PFSK-1 (cell line): Measurements from ENCODE around the gene POLR3GL.

Source experiments
- FOXP2 ChIP-seq: optimal IDR thresholded peaks from 2 replicates; pipeline ENCODE3; 2011; ENCODE audit warnings: borderline replicate concordance, control low read depth, inconsistent platforms; ENCODE audit not compliant: insufficient read depth; ENCODE audit errors: extremely low read length, extremely low read depth
- POLR2AphosphoS5 ChIP-seq: IDR thresholded peaks from 2 replicates; pipeline ENCODE4 v1.6.1; 2012; ENCODE audit warnings: low read depth, mild to moderate bottlenecking, control low read depth, low read length, moderate library complexity
- REST ChIP-seq, 2 experiments: IDR thresholded peaks; 2 replicates each; pipeline versions ENCODE4 v1.6.1 to v1.8.0; 2011 to 2012; ENCODE audit warnings: low read depth in 2 of 2, low read length in 2 of 2, control low read depth in 1 of 2, inconsistent platforms in 1 of 2, mild to moderate bottlenecking in 1 of 2, moderate library complexity in 1 of 2; ENCODE audit not compliant: insufficient read depth in 1 of 2
- SIN3A ChIP-seq: IDR thresholded peaks from 2 replicates; pipeline ENCODE4 v1.6.1; 2012; ENCODE audit warnings: mild to moderate bottlenecking, low read length, moderate library complexity, borderline replicate concordance; ENCODE audit not compliant: insufficient read depth
- TAF1 ChIP-seq: IDR thresholded peaks from 2 replicates; pipeline ENCODE4 v1.6.1; 2012; ENCODE audit warnings: low read length, control low read depth, borderline replicate concordance; ENCODE audit not compliant: insufficient read depth

POLR3GL gene

DNA sequence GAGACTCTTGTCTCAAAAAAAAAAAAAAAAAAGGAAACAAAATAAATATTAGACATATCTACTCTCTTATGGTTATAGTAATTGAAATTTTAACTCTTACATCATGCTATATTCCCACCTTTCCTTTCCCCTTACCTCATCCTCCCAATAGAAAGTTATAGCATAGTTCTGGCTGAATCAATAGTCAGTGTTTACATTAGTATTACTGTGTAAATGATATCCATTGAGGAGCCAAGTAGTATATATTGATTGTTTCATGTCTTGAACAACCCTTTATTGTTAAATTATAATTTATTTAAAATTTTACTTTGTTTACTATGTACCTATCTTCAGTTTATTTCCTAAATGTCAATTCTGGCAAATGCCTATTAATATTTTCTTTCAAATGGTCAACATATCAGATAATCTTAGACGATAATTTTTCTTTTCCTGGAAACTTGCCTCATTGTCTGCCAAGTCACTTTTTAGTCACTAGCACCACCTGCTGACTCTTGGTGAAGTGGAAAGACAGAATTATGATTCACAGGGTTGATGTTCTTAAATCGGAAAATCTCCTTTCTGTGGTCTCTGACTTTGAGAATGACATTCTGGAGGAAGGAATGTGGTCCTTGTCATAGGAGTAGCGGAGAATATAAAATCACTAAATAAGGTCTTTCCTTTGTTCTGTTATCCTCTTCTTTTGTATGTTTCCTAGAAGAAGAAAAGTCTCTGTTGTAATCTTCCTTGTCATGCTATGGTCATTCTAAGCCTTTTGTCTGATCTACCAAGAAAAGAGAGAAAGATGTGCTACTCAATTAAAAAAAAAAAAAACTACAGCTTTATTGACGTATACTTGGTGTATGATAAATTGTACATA is 48.4 kb downstream of the POLR3GL start:
- TF ChIP-seq REST (IDR thresholded peaks at IDR 0.05; ENCODE audit: insufficient read depth in 1 of 2, low read depth in 2 of 2, low read length in 2 of 2) (no peak), POLR2AphosphoS5 (no peak), TAF1 (no peak), FOXP2 (no peak), SIN3A (no peak)

- TF ChIP-seq POLR2AphosphoS5 (no peak), REST (IDR thresholded peaks at IDR 0.05; ENCODE audit: insufficient read depth in 1 of 2, low read depth in 2 of 2, low read length in 2 of 2) (no peak), FOXP2 (no peak), TAF1 (no peak), SIN3A (no peak)
Observed at GRCh38 chr1:146013559-146013922, 49.1 kb downstream of the POLR3GL start.

DNA sequence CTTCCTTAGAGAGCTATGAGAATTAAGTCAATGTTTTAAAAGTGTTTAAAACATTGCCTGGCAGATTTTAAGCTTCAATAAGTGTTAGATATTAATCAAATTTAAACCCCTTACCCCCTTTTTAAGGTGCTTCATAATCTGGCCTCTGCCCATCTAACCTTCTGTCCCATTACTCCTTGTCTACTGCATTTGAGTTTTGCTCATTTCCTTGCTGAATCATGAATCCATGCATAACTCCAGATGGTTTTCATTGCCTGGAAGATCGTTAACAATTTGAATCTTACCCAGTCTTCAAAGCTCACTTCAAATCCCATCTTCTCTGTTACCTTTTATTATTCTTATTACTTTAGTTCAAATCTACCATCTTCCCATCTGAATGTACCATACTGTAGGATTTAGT is 52.4 kb downstream of the POLR3GL start:
- no peak for TF ChIP-seq REST (IDR thresholded peaks at IDR 0.05; ENCODE audit: insufficient read depth in 1 of 2, low read depth in 2 of 2, low read length in 2 of 2)
- no peak for TF ChIP-seq SIN3A
- no peak for TF ChIP-seq POLR2AphosphoS5
- TF ChIP-seq FOXP2 = no peak
- TF ChIP-seq TAF1 = no peak

DNA sequence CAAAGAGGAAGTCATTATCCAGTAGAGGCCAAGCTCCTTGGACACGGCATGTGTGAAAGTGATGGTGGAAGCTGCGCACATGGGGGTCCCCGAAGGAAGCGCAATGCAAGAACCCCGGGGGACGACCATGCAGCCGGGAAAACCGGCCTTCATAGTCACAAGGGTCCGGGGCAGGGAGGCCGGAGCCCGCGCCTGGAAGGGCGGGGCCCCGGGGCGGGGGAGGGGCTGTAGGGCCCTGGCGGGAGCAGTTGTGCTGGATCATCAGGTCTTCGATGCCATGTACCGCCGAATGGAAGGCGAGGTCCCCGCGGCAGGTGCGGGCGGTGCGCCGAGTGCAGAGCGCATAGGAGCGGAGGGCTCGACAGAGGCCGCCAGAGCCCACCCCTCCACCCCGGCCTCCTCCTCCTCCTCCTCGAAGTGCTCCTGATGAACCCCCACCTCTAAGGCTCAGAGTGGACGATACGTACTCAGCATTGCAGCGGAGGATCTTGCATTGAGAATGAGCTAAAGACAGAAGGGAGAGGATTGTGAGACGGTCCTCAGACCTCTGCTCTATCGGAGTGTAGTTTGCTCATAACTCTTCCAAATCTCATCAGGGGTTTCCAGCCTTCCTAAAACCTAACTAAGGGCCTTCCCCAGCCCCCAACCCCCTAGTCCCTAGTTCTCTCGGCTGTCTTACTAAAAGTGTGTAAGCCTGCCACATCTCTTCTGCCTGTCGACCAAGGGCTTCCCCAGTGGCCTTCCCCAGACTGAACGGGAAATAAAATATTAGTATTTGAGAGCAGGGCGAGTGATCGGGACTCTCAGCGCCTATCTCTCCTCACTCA is 55.0 kb downstream of the POLR3GL start:
- TF ChIP-seq FOXP2 (no peak), SIN3A (no peak)

DNA sequence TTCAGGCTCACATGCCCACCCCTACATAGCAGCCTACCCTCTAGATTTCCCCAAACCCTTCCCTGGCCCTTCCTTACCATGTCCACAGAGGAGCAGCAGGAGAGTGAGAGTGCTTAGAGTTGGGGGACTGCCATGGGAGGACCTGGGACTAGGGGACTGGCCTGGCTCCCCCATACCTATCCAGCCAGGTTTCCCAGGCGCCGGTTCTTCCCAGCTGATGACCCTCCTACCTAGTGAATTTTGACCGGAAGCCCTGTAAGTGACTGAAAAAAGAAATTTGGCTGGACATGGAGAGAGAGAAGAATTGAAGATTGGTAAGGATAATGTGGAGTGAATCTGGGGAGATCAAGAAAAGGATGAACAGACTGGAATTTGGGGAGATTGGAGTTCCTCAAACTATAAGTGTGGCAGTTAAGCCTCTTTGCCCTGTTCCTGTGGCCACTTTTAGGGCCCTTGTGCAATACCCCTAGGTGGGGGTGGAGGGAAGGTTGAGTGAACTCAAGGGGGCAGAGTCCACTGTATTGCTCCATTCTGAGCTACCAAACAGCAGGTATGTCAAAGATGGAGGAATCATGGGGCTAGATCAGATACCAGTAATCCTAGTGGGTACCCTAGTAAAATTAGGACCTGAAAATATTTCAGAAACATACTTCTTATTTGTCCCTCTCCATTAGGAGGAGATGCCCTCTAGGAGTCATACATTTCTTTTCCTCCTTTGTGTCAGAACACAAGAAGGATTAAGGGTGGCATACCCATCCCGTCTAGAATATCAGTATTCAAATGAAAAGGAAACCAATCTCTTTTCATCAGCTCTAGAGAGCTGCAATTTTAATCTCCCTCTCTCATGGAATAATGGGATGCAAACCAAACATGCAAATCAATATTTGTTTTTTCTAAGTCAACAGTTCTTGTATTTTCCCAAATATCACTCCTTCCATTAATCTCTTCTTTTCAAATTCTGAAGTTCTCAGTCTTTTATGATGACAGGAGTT is 55.9 kb downstream of the POLR3GL start:
- TF ChIP-seq SIN3A = no peak
- no peak for TF ChIP-seq REST (IDR thresholded peaks at IDR 0.05; ENCODE audit: insufficient read depth in 1 of 2, low read depth in 2 of 2, low read length in 2 of 2)
- TF ChIP-seq TAF1 = no peak
- no peak for TF ChIP-seq FOXP2
- no peak for TF ChIP-seq POLR2AphosphoS5
